ENCODE results near the gene SCRN1. TPM values are rescaled to one million over a fixed set of nuclear protein-coding genes. Genes with fewer than 3 reads are reported as not detected.
"Not testable (repeated sequence)": the region's sequence is repeated elsewhere in the genome, so short reads cannot be mapped to it uniquely, and the experiment has no call there.

Gene SCRN1
- polyA plus RNA-seq, 1 donor: 32.3 TPM

GRCh38 chr7:29890786-29891185 is 98.8 kb downstream of the SCRN1 start:
- DNase-seq (ENCODE audit: low read depth): not testable (repeated sequence)

- DNase-seq (ENCODE audit: low read depth): no peak
Observed at GRCh38 chr7:29890251-29890650, 99.3 kb downstream of the SCRN1 start.

GRCh38 chr7:29889288-29889687 is 100.3 kb downstream of the SCRN1 start:
- DNase-seq (ENCODE audit: low read depth): no peak

GRCh38 chr7:29888006-29888405 is 101.6 kb downstream of the SCRN1 start:
- DNase-seq (ENCODE audit: low read depth): no peak

- no peak for DNase-seq (ENCODE audit: low read depth)
Observed at GRCh38 chr7:29886827-29887226, 102.8 kb downstream of the SCRN1 start.

- DNase-seq (ENCODE audit: low read depth): no peak
Observed at GRCh38 chr7:29885626-29886025, 104.0 kb downstream of the SCRN1 start.

GRCh38 chr7:29884399-29885272 is 105.0 kb downstream of the SCRN1 start:
- no peak for DNase-seq (ENCODE audit: low read depth)

GRCh38 chr7:29883462-29884398 is 105.9 kb downstream of the SCRN1 start:
- DNase-seq (ENCODE audit: low read depth): no peak

GRCh38 chr7:29882481-29882880 is 107.1 kb downstream of the SCRN1 start:
- DNase-seq (ENCODE audit: low read depth): no peak

GRCh38 chr7:29881724-29882123 is 107.9 kb downstream of the SCRN1 start:
- DNase-seq (ENCODE audit: low read depth): no peak

- no peak for DNase-seq (ENCODE audit: low read depth)
Observed at GRCh38 chr7:29879609-29880008, 110.0 kb downstream of the SCRN1 start.

GRCh38 chr7:29878081-29878688 is 111.4 kb downstream of the SCRN1 start:
- DNase-seq (ENCODE audit: low read depth): no peak

- DNase-seq (ENCODE audit: low read depth): no peak
Observed at GRCh38 chr7:29877196-29877595, 112.4 kb downstream of the SCRN1 start.

GRCh38 chr7:29875741-29876140 is 113.9 kb downstream of the SCRN1 start:
- DNase-seq (ENCODE audit: low read depth): no peak

- no peak for DNase-seq (ENCODE audit: low read depth)
Observed at GRCh38 chr7:29873644-29874294, 115.8 kb downstream of the SCRN1 start.

- no peak for DNase-seq (ENCODE audit: low read depth)
Observed at GRCh38 chr7:29871787-29872398, 117.7 kb downstream of the SCRN1 start.

Other genes starting within 250 kb of the SCRN1 start
- 16.1 TPM for gene WIPF3, start 183.3 kb downstream of the SCRN1 start, polyA plus RNA-seq (ENCODE audit: insufficient read length)
- 22.1 TPM for gene FKBP14, start 36.9 kb upstream of the SCRN1 start, polyA plus RNA-seq (ENCODE audit: insufficient read length)
- 11.2 TPM for gene PLEKHA8, start 38.6 kb upstream of the SCRN1 start, polyA plus RNA-seq (ENCODE audit: insufficient read length)
- 80.0 TPM for gene MTURN, start 145.2 kb upstream of the SCRN1 start, polyA plus RNA-seq (ENCODE audit: insufficient read length)

Measured in forelimb muscle (tissue), 1 donor.